Activated T-helper 1 cell treated with anti-CD3 and anti-CD28 coated beads, Interleukin-12 subunit alpha, Interleukin-12 subunit beta, Interleukin-2, Interleukin-4 antibody, amounts not matched to agents 30 ng/mL and 10 ng/mL and 1 ng/mL, durations not matched to agents 14 hours and 24 hours and 36 hours (primary cell): Measurements from ENCODE around the gene ASPN. TPM values are rescaled to one million over a fixed set of nuclear protein-coding genes. Genes with fewer than 3 reads are reported as not detected.
"Not testable (repeated sequence)": the region's sequence is repeated elsewhere in the genome, so short reads cannot be mapped to it uniquely, and the experiment has no call there.

Experiments used
- DNase-seq: peaks from one replicate; pipeline ENCODE4 v3.0.0; 2021; ENCODE audit warnings: low spot score
- H3K27ac Mint-ChIP-seq: one replicate; pipeline ENCODE4 v1.8.0; 2021; ENCODE audit warnings: mild to moderate bottlenecking, mixed read lengths
- H3K27me3 Mint-ChIP-seq: one replicate; pipeline ENCODE4 v1.8.0; 2022; ENCODE audit warnings: mild to moderate bottlenecking, moderate library complexity, mixed read lengths; ENCODE audit not compliant: insufficient read depth
- H3K36me3 Mint-ChIP-seq: one replicate; pipeline ENCODE4 v1.8.0; 2021; ENCODE audit warnings: low read depth, mixed read lengths
- H3K4me1 Mint-ChIP-seq: one replicate; pipeline ENCODE4 v1.8.0; 2021; ENCODE audit warnings: low read depth, mixed read lengths
- H3K4me3 Mint-ChIP-seq: one replicate; pipeline ENCODE4 v1.8.0; 2021; ENCODE audit warnings: mild to moderate bottlenecking, moderate library complexity, mixed read lengths
- H3K9me3 Mint-ChIP-seq: one replicate; pipeline ENCODE4 v1.8.0; 2021; ENCODE audit warnings: mixed read lengths
- intact Hi-C: fragments of 100-400 bp; cut with micrococcal nuclease; formaldehyde crosslinking; loops from one replicate; pipeline ENCODE4 v1.15.1; 2024
- total RNA-seq: library from RNA; stranded (reverse); gene quantifications from 2 replicates; pipeline ENCODE4 v1.2.3, GENCODE V29; 2022

Gene ASPN
- total RNA-seq, 1 donor from 2014 or later, result not detected

DNA sequence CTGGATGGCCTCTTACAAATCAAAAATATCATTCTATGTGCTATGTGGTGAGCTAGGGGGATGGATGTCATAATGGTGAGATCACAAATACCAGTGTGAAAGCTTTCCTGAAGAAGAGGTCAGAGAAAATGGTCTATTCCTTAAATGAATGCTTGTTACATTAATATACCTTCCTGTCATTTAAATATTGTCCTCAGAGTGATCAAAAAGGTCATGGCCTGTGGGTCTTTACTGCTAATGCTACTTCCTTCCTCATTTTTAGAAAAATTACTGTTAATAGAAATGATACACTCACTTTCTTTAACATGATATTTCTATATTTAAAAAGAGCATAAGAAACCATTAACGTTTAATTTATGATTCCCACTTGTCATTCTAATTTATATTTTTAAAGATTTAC is 67.7 kb downstream of the ASPN start:
- no peak overlapping the region for H3K4me3 Mint-ChIP-seq
- H3K27me3 Mint-ChIP-seq, result no peaks in the 10 kb centered on the region
- H3K27ac Mint-ChIP-seq, result no peak overlapping the region
- DNase-seq, result no peak
- H3K9me3 Mint-ChIP-seq, result no peaks in the 10 kb centered on the region
- no peaks in the 10 kb centered on the region for H3K4me1 Mint-ChIP-seq
- intact Hi-C loops, result no loop called here
- no peaks in the 10 kb centered on the region for H3K36me3 Mint-ChIP-seq

DNA sequence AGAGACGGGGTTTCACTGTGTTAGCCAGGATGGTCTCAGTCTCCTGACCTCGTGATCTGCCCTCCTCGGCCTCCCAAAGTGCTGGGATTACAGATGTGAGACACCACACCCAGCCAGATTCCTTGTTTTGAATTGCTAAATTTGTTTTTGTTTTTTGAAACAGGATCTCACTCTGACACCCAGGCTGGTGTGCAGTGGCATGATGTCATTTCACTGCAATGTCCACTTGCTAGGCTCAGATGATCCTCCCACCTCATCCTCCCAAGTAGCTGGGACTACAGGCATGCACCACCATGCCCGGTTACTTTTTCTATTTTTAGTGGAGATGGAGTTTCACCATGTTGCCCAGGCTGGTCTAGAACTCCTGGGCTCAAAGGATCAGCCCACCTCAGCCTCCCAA is 71.1 kb downstream of the ASPN start:
- intact Hi-C loops, H3K27me3 Mint-ChIP-seq, H3K27ac Mint-ChIP-seq, H3K36me3 Mint-ChIP-seq, DNase-seq, H3K9me3 Mint-ChIP-seq, H3K4me3 Mint-ChIP-seq: not testable (repeated sequence)
- H3K4me1 Mint-ChIP-seq, result peaks cover 13% of the 10 kb centered on the region

DNA sequence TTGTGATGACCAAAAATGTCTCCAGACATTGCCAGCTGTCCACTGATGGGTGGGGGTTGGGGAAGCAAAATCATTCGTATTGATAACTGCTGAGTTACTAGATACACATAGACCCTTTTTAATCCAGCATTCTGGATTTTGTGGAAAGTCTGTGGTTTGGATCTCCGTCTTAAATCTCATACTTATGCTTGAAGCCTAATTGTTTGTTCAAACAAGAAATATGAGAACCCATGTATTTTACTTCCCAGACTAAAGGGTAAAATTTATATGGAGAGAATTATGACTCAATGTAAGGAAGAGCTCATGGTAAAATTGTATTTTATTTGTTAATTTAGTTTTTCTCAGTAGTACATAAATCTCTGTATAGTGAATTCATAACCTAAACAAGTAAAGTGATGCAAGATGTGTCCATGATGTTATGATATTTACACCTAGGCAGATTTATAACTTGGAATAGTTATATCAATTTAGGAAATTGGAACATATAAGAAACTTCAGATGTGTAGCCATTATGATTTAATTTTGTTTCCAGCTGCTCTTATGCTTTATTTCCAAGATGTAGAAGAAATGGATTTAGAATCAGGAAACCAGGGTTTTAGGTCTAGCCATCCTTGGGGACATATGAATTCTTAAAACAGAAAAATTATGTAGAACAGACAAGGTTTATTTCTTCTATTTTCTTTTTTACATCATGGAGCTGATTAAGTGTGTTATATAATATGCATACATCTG is 73.4 kb downstream of the ASPN start:
- intact Hi-C loops, result no loop called here
- peaks cover 3% of the 10 kb centered on the region for H3K36me3 Mint-ChIP-seq
- DNase-seq, result no peak
- H3K4me1 Mint-ChIP-seq, result peaks cover 27% of the 10 kb centered on the region
- no peaks in the 10 kb centered on the region for H3K27me3 Mint-ChIP-seq
- H3K4me3 Mint-ChIP-seq, result no peak overlapping the region
- H3K9me3 Mint-ChIP-seq, result peaks cover 7% of the 10 kb centered on the region
- H3K27ac Mint-ChIP-seq, result no peak overlapping the region

DNA sequence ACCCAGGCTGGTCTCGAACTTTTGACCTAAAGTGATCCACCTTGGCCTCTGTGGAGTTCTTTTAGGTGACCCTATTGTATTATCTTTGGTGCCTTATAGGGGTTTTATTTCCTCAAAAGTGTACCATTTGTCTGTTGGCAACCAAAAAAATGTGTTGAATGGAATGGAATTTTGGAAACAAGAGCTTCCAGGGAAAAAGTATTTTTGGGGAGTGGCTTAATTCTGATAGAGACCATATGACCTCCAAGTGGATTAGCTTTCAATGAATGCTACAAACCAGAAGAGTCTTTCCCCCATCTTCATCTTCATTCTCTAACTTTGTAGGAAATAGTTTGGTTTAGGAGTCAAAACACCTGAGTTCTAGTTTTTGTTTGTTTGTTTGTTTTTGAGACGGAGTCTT is 74.5 kb downstream of the ASPN start:
- Mint-ChIP-seq H3K9me3 (peaks cover 7% of the 10 kb centered on the region), H3K27me3 (no peaks in the 10 kb centered on the region), H3K27ac (no peak overlapping the region), H3K36me3 (peaks cover 3% of the 10 kb centered on the region), H3K4me1 (peaks cover 27% of the 10 kb centered on the region), H3K4me3 (no peak overlapping the region)
- no peak for DNase-seq
- intact Hi-C loops, result no loop called here

DNA sequence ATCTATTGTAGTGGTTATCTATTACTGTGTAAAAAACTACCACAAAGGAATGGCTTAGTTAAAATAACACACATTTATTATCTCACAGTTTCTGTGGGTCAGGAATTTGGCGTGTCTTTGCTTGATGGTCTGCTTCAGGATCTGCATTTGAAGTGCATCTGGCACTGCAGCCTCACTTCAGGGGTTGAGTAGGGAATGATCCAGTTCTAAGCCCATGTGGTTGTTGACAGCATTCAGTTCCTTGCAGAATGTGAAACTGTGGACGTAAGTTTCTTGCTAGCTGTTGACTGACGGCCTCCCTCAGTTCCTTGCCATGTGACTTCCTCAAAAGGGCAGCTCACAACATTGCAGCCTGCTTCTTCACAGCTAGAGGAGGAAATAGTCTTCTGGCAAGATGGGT is 75.8 kb downstream of the ASPN start:
- Mint-ChIP-seq H3K27ac (peak overlapping the region; percentile 86), H3K27me3 (no peaks in the 10 kb centered on the region), H3K9me3 (peaks cover 7% of the 10 kb centered on the region), H3K36me3 (peaks cover 3% of the 10 kb centered on the region), H3K4me1 (peaks cover 27% of the 10 kb centered on the region), H3K4me3 (peak overlapping the region; percentile 59)
- DNase-seq, result peak; percentile 28
- intact Hi-C loops, result no loop called here

Other genes starting within 250 kb of the ASPN start
- 208 and 217 TPM in 2 replicates for gene IARS1, start 188.8 kb downstream of the ASPN start, total RNA-seq
- gene NOL8, start 157.2 kb downstream of the ASPN start, total RNA-seq, result 84.4 and 95.5 TPM in 2 replicates
- 24.6 and 26.0 TPM in 2 replicates for gene CENPP, start 156.6 kb downstream of the ASPN start, total RNA-seq
- gene OGN, start 77.9 kb downstream of the ASPN start, total RNA-seq, result not detected in 2 replicates
- gene OMD, start 58.0 kb downstream of the ASPN start, total RNA-seq, result not detected in 2 replicates
- gene ECM2, start 53.5 kb upstream of the ASPN start, total RNA-seq, result not detected in 2 replicates
- gene IPPK, start 187.6 kb upstream of the ASPN start, total RNA-seq, result 14.8 and 14.9 TPM in 2 replicates